Activated naive CD4-positive, alpha-beta T cell treated with anti-CD3 and anti-CD28 coated beads, Interleukin-2, amount 50 U/mL, for 16 hours (primary cell): ENCODE data around the gene ADGRG1.
A peak's percentile ranks its signal among the peaks of the same experiment; 100 is the strongest.

ENCODE experiments used
- DNase-seq: peaks from one replicate; pipeline ENCODE4 v3.0.0-alpha.2; 2020

The ADGRG1 gene

DNA sequence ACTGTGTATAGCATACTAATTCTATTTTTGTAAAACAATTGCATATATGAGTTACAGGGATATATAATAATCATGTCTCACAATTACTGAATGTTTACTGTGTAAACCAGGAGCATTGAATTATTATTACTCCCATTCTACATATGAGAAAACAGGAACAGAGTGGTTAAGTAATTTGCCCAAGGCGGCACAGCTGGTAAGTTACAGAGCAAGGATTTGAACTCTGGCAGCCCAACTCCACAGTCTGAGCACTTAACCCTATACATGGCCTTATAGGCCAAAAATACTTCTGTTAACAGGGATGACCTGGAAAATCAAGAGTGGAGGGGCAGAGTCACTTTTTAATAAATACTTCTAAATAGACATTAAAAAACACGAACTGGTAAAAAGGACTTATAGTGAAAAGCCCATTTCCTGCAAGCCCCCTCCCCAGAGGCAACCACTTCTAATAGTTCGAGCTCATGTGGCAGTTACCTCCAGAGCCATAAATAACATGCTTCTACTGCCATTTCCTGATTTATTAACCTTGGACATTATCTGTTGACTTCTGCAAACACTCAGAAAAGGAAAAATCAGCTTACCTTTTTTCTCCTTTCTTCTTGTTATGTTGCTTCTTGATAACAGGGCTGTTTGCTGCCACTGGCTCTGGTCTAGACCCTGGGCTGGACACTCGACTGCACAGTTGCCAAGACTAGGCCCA, 22.1 kb upstream of the ADGRG1 start:
- no peak for DNase-seq

DNA sequence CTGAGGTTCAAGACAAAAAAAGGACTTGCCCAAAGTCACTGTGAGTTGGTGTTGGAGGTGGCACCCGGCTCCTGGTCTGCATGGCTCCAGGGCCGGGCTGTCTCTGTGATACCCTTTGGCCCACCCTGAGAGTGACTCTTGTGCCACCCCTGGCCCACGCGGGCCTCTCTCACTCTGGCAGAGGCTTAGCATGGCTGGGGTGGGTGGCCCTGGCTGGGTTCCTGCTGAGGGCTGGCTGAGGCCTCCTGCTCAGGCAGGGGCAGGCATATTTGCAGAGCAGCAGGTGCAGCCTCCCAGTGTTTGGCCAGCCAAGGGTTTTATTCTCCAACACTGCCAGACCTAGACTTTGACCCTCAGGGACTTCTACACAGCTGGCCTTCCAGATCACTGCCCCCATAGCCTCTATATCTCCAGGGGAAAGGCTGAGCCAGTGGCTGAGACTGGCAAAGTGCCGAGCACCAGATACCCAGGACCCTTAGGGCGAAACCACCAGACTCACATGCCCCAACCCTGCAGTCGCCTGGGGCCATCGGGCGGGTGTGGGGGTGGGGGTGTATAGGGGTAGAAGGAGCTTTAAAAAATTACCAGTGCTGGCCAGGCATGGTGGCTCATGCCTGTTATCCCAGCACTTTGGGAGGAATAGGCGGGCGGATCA, 21.5 kb upstream of the ADGRG1 start:
- DNase-seq = no peak

DNA sequence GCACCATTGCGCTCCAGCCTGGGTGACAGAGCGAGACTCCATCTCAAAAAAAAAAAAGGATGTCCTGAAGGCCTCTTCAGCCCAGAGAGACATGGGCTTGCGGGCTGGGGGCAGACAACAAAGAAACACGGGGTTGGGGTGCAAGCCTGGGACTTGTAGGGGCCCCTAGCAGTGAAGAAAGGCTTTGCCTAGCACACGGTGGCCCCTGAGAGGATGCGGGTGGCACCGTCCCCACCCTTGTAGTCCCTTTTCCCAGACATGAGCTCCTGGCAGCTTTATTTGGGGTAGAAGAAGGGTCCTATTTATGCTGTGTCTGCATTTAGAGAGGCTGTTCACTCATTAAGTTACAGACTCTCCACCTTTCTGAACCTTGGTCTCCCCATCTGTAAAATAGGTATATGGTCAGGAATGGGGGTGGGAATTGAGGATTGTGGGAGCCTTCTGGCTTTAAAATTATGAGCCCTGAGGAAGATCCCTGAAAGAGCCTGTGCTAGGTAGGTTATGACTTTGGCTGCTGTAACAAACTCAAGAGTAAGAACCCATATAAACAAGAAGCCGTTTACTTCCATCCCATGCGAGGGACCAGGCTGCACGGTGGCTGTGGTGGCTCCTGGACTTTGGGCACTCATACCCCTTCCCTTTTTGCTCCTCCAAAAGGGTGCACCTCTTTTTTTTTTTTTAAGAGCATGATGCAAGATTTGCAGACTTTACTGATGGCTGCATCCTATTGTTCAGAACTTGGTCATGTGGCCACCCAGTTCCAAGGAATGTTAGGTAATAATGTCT, 20.6 kb upstream of the ADGRG1 start:
- no peak for DNase-seq

DNA sequence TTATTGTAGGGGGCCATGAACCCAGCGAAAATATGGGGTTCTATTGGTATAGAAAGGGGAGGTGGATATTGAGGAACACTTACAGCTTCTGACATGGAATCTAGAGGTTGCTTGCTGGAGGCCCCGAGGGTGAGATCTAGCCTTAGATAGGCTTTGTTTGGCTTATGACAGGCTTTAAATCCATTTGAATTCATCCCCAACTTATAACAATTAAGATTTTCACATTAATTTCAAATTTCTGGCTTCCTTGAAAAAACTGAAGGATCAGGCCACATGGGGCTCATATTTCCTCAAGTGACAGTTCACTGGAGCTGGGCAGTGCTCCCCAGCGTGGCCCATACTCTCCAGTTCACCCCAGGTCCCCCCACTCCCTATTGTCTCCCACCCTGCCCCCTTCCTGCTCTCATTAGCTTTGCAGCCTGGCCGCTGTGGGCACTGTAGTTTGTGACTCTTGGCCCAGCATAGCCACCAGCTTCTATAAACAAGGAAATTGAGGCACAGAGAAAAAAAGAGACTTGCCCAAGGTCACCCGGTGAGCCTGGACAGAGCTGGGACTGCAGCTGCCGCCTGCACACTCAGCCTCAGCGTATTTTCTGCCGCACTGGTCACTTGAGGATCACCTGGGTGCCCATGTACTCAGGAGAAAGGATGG, 19.8 kb upstream of the ADGRG1 start:
- DNase-seq = no peak

DNA sequence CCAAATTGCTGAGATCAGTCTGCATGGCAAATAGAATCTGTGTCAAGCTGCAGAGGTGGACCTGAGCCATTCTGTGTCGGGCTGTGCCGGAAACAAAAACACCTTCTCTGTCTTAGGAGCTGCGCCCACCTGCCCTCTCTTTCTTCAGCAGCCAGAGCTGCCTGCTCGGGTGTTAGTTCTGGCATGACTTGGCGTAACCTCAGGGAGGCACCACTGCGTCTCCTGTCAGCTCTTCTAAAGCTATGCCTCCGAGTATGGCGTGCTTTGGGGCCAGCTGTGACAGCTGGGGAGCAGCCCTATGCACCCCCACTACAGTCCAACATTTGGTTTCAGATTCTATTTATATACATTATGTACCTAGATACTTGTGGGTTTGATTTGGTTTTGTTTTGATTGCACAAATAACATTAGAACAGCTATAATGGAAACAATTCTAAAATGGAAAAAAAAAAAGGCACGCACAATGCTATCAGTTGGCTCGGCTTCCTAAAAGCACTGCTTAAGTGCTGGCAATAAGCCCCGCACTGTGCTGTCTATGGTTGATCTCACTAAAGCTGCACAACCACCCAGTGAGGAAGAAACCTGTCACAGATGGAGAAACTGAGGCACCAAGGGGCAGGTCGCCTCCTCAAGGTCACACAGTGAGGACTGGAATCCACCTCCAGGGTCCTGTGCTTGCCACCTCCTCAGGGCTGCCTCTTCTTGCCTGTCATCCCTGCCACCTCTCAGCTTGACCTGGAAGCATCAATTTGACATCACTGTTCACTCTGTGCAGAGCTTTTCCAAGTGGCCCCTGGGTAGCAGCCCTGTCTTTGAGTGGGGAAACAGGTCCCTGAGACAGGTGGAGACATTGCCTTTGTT, 18.7 kb upstream of the ADGRG1 start:
- DNase-seq = peak; percentile 79

DNA sequence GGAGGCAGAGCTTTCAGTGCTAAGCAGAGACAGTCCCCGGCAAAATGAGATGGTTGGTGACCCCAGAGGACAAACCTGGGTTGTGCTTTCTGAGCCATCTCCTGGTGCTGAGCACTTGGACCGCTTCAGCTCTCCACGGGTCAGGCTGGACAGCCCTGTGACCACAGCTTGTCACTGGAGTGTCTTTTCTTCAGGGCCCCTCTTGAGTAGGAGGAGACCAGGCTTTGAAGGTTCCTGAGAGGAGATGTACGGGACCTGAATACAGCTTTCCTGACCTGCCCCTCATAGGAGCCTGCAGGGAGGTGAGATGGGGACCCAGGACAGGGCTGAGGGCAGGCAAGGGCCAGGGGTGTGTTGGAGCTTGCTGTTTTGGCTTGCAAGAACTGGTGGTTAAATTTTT, 17.8 kb upstream of the ADGRG1 start:
- DNase-seq = no peak

DNA sequence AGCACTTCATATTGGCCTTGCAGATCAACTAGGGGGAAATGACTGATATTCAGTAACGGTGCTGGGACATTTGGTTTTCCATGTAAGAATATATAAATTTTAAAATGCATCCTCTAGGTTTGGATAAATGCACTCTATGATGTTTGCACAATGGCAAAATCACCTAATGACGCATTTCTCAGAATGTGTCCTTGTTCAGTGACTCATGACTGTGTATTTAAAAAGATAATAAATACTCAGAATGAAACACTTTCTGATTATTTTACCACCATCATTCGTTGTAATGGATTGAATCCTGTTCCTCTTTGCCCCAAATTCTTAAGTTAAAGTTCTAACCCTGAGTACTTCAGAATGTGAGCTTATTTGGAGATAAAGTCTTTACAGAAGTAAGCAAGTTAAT, 17.2 kb upstream of the ADGRG1 start:
- DNase-seq = no peak

DNA sequence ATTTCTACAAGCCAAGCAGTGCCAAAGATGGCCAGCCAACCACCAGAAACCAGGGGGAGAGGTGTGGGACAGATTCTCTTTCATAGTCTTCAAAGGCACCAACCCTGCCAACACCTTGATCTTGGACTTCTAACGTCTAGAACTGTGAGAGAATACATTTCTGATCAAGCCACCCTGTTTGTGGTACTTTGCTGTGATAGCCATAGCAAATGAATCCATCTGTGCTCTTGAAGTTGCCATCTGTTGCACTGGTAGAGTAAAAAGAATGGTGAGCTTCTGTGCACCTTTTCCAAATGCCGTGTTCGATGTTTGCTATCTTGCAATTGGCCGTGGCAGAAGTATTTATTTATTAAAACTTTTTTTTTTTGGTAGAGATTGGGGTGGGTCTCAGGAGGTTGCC, 16.7 kb upstream of the ADGRG1 start:
- no peak for DNase-seq

DNA sequence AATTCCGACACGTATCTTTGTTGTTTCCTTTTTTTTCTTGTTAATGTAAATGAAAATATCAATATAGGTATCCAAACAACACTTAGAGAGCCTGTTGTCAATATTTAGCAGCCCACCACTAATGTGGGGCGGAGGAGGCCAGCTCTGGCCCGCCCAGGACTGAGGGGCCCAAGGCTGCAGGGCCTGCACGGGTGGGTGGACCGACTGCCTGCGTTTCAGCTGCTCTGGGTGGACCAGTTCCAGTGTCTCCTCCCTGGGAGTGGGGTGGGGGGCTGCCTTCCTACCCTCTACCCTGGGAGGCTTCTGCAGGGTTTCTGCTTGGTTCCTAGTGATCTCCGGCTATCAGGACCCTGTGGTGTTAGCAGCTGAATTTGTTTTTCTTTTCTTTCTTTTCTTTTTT, 15.9 kb upstream of the ADGRG1 start:
- DNase-seq = no peak

DNA sequence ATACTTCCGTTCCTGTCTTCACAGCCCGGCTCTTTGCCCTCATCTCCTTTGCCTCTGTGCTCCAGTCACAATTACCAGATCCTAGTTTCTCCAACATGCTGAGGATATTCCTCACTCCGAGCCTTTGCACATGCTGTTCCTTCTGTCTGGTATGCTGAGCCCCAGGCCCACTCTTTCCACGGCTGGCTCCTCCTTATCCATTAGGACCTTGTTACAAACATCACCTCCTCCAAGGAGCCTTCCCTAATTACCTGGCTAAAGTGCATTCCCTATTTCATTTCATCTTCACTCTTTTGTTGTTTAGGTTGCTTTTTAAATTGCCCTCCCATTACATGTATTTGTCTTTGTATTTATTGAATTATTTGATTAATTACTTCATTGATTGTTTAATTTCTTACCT, 14.9 kb upstream of the ADGRG1 start:
- no peak for DNase-seq

DNA sequence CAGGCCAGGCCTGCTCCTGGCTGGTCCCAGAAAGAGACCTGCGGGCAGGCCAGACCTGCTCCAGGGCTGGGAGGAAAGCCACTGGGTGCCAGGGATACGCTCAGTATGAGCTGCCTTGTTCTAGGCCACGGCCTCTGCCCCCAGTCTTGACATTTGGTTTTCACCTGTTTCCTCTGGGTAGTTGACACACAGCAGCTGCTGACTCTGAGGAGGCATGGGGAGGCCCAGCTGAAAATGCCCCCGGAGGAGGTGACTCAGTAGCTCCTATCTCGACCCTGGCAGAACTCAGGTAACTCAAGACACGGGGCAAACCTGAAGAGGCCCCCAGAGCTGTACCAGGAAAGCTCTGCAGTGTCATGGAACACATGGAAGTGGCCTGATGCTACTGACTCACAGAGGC, 13.9 kb upstream of the ADGRG1 start:
- DNase-seq = peak; percentile 45

DNA sequence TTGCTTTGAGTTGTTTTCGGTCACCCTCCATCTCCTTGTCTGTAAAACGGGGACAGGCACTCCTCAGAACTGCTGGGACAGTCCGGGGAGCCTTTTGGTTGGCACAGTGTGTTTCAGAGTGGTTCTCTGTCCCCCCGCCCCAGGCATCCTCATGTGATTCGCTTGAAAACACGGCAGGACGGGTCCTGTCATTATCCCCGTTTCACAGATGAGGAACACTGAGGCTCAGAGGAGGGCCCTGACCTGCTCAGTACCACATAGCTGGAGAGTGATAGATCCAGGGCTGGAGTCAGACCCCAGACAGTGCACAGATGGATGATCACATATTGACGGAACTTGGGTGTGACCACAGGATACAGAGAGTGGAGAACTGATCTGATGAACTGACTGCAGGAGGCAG, 13.5 kb upstream of the ADGRG1 start:
- no peak for DNase-seq

DNA sequence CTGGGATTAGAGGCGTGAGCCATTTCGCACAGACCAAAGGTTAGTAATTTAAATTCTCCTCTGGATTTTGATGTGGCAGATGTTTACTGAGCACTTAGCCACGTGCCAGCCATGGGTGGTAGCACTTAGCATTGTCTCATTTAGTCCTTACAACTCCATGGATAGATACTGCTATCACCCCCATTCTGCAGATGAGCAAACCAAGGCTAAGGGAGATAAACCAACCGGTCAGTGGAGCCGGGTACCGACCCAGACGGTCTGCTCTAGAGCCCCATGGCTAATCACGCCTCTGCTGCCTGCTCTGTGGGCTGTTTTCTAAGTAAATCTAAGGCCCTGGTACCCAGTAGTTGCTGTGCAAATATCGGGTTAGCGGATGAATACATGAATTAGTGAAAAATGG, 12.6 kb upstream of the ADGRG1 start:
- DNase-seq = no peak

DNA sequence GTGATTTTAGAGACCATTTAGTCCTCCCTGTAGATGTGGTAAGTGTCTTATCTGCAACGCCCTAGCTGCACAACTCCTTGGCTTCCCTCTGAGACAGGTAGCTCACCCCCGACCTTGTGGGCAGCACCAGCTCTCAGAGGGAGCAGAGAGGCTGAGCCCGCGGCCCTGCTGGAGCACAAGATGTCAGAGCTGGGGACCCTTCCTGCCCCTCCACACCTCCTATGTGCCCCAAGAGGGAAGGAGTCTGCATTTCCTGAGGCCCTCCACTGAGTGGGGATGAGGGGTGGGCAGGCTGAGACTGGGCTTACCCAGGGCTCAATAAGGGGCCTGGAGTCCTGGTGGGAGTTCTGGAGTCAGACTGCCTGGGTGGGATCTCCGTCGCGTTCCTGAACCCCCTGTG, 12.2 kb upstream of the ADGRG1 start:
- no peak for DNase-seq

DNA sequence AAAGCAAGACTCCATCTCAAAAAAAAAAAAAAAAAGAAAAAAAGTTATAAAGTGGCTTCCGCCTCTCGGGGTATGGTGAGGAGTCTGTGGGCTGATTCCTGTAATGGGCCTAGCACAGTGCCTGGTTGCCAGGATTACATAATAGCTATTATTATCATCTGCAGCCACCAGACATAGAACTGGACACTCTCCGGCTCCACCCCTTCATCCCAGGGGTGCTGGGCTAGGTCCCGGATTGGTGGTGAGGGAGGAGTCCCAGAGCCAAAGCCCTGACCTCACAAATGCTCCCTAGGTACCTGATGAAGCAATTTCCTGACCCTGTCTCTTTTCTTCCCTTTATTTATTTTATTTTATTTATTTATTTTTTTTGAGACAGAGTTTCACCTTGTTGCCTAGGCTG, 11.6 kb upstream of the ADGRG1 start:
- DNase-seq = no peak

DNA sequence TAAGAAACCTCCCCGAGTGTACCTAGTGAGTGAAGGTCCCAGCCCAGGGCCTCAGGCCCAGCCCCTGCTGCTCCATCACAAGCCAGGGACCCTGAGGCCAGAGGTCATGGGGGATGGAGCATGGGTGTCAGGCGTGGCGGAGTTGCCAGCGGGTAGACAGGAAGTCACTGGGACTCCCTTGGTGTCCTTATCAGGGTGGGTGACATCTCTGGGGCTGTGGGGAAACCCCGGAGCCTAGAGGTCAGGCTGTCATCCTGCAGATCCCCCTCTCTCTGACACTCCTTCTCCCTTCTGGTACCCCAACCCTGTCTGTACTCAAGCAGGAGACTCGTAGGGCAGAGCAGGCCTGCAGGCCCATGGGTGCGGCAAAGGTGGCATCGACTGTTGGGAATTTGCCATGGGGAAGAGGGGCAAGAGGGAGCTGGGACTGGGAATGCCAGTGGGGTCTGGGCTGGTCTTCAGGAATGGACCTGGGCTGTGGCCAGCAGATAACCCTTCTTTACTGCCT, 10.8 kb upstream of the ADGRG1 start:
- DNase-seq = no peak

DNA sequence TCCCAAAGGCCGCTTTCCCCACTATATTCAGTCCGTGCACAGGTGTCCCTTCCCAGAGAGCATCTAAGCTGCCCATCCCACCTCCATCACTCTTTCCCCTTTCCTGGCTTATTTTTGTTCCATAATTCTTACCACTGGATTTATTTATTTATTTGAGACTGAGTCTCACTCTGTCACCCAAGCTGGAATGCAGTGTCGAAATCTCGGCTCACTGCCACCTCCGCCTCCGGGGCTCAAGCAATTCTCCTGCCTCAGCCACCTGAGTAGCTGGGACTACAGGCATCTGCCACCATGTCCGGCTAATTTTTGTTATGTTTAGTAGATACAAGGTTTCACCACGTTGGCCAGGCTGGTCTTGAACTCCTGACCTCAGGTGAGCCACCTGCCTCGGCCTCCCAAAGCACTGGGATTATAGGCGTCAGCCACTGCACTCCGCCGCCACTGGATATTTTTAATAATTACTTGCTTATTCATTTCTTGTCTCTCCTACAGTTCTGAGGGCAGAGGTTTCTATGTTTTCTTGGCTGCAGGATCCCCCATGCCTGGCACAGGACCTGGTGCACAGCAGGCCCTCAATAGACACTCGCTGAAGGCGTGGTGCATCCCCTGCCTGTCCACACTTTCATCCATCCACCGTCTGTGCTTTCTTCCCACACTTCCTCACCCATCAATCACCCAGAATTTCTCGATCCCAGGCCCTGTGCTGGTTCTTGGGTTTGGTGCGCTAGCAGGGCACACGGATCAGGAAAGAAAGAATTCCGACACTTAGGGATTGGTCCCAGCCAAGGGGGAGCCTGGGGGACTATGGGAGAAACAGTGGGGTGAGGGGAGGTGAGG, 9.9 kb upstream of the ADGRG1 start:
- no peak for DNase-seq

DNA sequence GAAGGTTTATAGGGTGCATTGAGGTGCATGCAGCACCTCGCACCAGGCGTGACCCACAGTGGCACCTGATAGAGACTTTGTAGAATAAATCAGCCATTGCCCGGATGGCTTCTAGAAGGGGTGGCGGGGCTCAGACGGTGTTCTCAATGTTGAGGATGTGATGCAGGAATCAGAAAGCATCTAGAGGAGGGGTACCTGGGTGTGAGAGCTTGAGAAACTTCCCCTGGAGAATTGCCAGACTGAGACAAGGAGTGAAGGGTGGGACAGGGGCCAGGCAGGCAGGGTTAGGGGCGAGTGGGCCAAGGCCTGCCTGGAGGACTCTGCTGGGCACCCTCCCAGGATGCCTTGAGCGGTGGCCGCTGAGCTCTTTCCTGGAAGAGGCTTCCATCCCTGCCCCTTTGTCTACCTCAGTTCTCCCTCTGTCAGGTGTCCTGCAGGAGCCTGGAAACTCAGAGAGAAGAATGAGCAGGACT, 9.3 kb upstream of the ADGRG1 start:
- DNase-seq = no peak

DNA sequence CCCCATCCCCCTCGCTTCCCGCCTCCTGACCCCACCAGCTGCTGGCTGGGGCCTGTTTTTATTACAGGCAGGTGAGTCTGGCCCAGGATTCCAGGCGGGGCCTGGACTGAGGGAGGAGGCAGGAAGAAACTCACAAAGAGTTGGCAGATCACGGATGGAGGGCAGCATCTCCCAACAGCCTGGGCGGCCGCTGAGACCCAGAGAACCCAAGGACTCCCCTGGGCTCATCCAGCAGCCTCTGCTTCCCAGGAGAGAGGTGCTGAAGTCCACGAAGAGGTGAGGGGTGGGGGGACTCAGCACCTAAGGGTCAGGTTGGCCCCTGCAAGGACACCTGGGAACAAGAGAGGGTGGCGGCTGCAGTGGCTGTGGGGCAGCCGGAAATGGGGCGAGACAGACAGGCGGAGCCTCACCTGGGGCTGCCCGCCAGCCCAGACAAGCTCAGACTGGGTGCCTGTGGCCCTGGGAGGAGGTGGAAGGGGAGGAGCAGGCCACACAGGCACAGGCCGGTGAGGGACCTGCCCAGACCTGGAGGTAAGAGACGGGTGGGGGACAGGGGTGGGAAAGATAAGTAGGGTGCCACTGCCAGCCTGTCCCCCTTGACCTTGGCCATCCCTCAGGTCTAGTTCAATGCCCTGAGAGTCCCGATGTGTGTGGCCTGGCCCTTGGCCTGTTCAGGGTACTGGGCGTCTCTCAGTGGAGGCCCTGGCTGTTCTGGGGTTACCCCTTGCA, 8.7 kb upstream of the ADGRG1 start:
- no peak for DNase-seq

DNA sequence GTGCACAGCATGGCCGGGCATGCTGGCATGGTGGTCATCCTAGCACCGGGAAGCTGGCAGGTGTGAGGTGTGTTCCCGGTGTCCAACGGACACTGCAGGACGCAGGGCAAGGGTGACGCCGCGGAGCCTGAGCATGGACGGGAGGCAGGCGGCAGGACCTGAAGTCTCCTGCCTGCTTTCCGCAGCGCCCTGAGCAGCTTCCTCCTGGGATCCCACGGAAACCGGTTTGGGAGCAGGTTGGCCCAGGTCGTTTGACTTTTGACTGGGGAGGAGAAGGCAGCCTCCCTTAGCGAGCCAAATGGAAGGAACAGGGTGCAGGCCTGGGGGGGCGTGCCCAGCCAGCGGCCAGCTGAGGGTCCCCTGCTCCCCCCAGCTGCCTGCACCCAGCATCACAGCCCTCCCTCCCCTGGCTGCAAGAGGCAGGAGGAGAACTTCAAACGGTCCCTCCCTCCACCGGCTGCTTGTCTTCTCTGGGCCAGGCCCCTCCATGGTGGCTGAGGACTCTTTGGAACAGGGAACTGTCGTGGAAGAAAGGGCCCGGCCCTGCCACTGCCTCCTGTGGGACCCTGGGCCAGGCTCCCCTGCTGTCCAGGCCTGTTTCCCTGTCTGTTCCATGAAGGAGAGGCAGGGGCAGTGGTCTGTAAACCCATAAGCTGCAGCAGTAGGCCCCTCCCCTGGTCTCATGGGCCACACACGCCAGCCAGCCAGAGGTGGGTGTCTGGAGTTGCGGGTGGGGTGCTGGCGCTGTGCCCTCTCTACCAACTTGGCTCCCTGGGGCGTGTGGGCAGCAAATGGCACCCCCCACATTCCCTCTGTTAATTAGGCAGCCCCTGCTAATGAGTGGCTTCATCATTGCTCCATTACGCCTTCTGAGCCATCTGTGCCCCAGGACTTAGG, 7.8 kb upstream of the ADGRG1 start:
- no peak for DNase-seq
